Glutamatergic neuron (in vitro differentiated cells): ENCODE results near the gene FXYD1. TPM values are rescaled to one million over a fixed set of nuclear protein-coding genes. Genes with fewer than 3 reads are reported as not detected.
A peak's percentile ranks its signal among the peaks of the same experiment; 100 is the strongest.

ENCODE experiments used
- DNase-seq: peaks from one replicate; pipeline ENCODE4 v3.0.0; 2022
- H3K27ac Mint-ChIP-seq: one replicate; pipeline ENCODE4 v1.8.0; 2020; ENCODE audit warnings: mild to moderate bottlenecking, mixed read lengths, inconsistent platforms; ENCODE audit not compliant: unreplicated experiment
- H3K27me3 Mint-ChIP-seq: one replicate; pipeline ENCODE4 v1.8.0; 2020; ENCODE audit warnings: mild to moderate bottlenecking, moderate library complexity, mixed read lengths, inconsistent platforms; ENCODE audit not compliant: unreplicated experiment
- H3K36me3 Mint-ChIP-seq: one replicate; pipeline ENCODE4 v1.8.0; 2020; ENCODE audit warnings: mild to moderate bottlenecking, mixed read lengths, inconsistent platforms; ENCODE audit not compliant: unreplicated experiment
- H3K4me1 Mint-ChIP-seq: one replicate; pipeline ENCODE4 v1.8.0; 2020; ENCODE audit warnings: mild to moderate bottlenecking, low read depth, mixed read lengths, inconsistent platforms; ENCODE audit not compliant: unreplicated experiment
- H3K4me3 Mint-ChIP-seq: one replicate; pipeline ENCODE4 v1.8.0; 2020; ENCODE audit warnings: mild to moderate bottlenecking, mixed read lengths, inconsistent platforms; ENCODE audit not compliant: unreplicated experiment
- H3K9me3 Mint-ChIP-seq: one replicate; pipeline ENCODE4 v1.8.0; 2020; ENCODE audit warnings: mild to moderate bottlenecking, moderate library complexity, mixed read lengths, inconsistent platforms; ENCODE audit not compliant: unreplicated experiment
- CTCF ChIP-seq: fragments of 200-600 bp; sonication (generic); IDR thresholded peaks from one replicate; pipeline ENCODE4 v1.5.0; 2021; ENCODE audit not compliant: partially characterized antibody, unreplicated experiment
- total RNA-seq: library from RNA; stranded (reverse); fragmentation: NEBNext Ultra II Directional; extraction: Animal tissue kit (Norgen Biotek cat#: 25700); gene quantifications from one replicate; pipeline ENCODE4 v1.2.1, GENCODE V29; 2021; ENCODE audit not compliant: unreplicated experiment

Gene FXYD1
- total RNA-seq, 1 donor from 2014 or later = not detected

- H3K9me3 Mint-ChIP-seq = peaks cover 12% of the 10 kb centered on the region
- DNase-seq = no peak
- H3K27me3 Mint-ChIP-seq = peaks cover 16% of the 10 kb centered on the region
- peaks cover 32% of the 10 kb centered on the region for H3K4me1 Mint-ChIP-seq
- no peak for TF ChIP-seq CTCF
- no peak overlapping the region for H3K4me3 Mint-ChIP-seq
- H3K36me3 Mint-ChIP-seq = no peaks in the 10 kb centered on the region
- H3K27ac Mint-ChIP-seq = no peak overlapping the region
These were observed 17.7 kb upstream of the FXYD1 start for GRCh38 chr19:35120898-35121297.

DNA sequence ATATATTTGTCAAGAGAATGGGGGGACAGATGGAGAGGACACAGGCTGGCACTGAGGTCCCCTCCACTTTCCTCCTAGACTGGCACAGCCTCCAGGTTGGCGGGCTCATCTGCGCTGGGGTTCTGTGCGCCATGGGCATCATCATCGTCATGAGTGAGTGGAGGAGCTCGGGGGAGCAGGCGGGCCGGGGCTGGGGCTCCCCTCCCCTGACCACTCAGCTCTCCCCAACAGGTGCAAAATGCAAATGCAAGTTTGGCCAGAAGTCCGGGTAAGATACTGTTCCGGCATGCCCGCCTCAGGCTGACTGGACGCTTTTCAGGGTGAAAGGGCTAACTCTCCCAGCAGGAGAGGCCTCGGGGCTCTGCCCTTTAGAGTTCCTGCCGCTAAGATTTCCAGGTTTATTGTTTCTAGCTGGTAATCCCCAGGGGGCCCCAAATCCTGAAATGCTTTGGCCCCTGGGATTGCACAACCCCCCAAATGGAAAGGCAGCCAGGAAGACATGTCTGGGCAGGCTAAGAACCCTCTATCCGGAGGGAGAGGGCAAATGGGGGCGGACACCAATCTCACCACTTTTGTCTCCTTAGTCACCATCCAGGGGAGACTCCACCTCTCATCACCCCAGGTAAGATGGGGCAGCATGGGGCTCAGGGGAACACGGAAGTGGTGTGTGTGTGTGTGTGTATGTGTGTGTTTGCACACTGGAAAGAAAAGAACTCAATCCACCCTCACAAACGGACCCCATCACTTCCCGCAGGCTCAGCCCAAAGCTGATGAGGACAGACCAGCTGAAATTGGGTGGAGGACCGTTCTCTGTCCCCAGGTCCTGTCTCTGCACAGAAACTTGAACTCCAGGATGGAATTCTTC lies 15.7 kb upstream of the FXYD1 start:
- DNase-seq = no peak
- no peak overlapping the region for H3K4me3 Mint-ChIP-seq

GRCh38 chr19:35123573-35123972 lies 15.1 kb upstream of the FXYD1 start:
- H3K27ac Mint-ChIP-seq = no peak overlapping the region
- peaks cover 18% of the 10 kb centered on the region for H3K4me1 Mint-ChIP-seq
- H3K27me3 Mint-ChIP-seq = peaks cover 10% of the 10 kb centered on the region
- no peak for TF ChIP-seq CTCF
- H3K9me3 Mint-ChIP-seq = peaks cover 9% of the 10 kb centered on the region
- no peaks in the 10 kb centered on the region for H3K36me3 Mint-ChIP-seq
- no peak for DNase-seq
- H3K4me3 Mint-ChIP-seq = peak overlapping the region; percentile 33

More for the DNA sequence above, 15.7 kb upstream of the FXYD1 start:
- Mint-ChIP-seq H3K27ac (no peak overlapping the region), H3K9me3 (peaks cover 9% of the 10 kb centered on the region), H3K36me3 (no peaks in the 10 kb centered on the region), H3K27me3 (peaks cover 10% of the 10 kb centered on the region), H3K4me1 (peaks cover 19% of the 10 kb centered on the region)
- no peak for TF ChIP-seq CTCF

- H3K27ac Mint-ChIP-seq = no peak overlapping the region
These were observed 14.2 kb upstream of the FXYD1 start for GRCh38 chr19:35124098-35125060.

More at GRCh38 chr19:35124098-35125060, 14.2 kb upstream of the FXYD1 start:
- TF ChIP-seq CTCF = no peak
- Mint-ChIP-seq H3K36me3 (no peaks in the 10 kb centered on the region), H3K4me1 (peaks cover 18% of the 10 kb centered on the region), H3K4me3 (peak overlapping the region; percentile 33), H3K27me3 (peaks cover 10% of the 10 kb centered on the region), H3K9me3 (peaks cover 10% of the 10 kb centered on the region)
- peak; percentile 42 for DNase-seq
